GM12878 (cell line): ENCODE data around the gene EGF. TPM values are rescaled to one million over a fixed set of nuclear protein-coding genes. Genes with fewer than 3 reads are reported as not detected.
"Not testable (repeated sequence)": the region's sequence is repeated elsewhere in the genome, so short reads cannot be mapped to it uniquely, and the experiment has no call there.

Experiments
- ATAC-seq: fragments of 200-7000 bp; cut with Tn5 transposase; 3 replicates; pipeline ENCODE4 v1.9.1; 2020; ENCODE audit warnings: mild to moderate bottlenecking, moderate library complexity
- BruUV-seq: library from RNA; stranded (reverse); fragments of 400-500 nt; replicated peaks from 2 replicates; lab custom pipeline; 2021; lab: Mats Ljungman, UMichigan
- CTCF ChIA-PET: fragments of 300-600 bp; sonication (Branson Sonifier 250); formaldehyde crosslinking; extraction: SDS; loops from one replicate; lab custom pipeline; 2021; ENCODE audit warnings: inconsistent platforms; lab: Yijun Ruan, JAX
- POLR2A ChIA-PET: fragments of 350-600 bp; formaldehyde crosslinking; extraction: SDS; loops from one replicate; lab custom pipeline; 2021; ENCODE audit warnings: inconsistent platforms; lab: Charles Lee
- RAD21 ChIA-PET: fragments of 300-600 bp; sonication (Branson Sonifier 250); formaldehyde crosslinking; loops from one replicate; lab custom pipeline; 2023; ENCODE audit warnings: antibody characterized with exemption; ENCODE audit not compliant: unreplicated experiment; lab: Charles Lee
- SMC1A ChIA-PET: fragments of 300-600 bp; sonication (Branson Sonifier 250); formaldehyde crosslinking; loops from one replicate; lab custom pipeline; 2023; ENCODE audit not compliant: unreplicated experiment, uncharacterized antibody; lab: Charles Lee
- DNase-seq: peaks from one replicate; pipeline ENCODE4 v3.0.0-alpha.2; 2011; ENCODE audit warnings: low read depth, low spot score
- FAIRE-seq: peaks from 3 replicates; lab custom pipeline; 2011; peaks lifted over from hg19 to GRCh38; lab: Jason Lieb, UNC
- H2AFZ ChIP-seq: 2 replicates; pipeline ENCODE4 v1.6.0; 2011; ENCODE audit warnings: low read depth, low read length, control low read depth; ENCODE audit not compliant: control insufficient read depth
- H3K27ac ChIP-seq: 2 replicates; pipeline ENCODE4 v1.5.1; 2011; ENCODE audit warnings: control low read depth; ENCODE audit not compliant: control insufficient read depth, insufficient read depth
- H3K27me3 ChIP-seq, 2 experiments: replicated peaks in 1 of 2; 2 replicates each; pipeline versions ENCODE4 v1.6.0 to v1.6.1; 2011; ENCODE audit warnings: low read length in 1 of 2; ENCODE audit not compliant: control insufficient read depth in 2 of 2, insufficient read depth in 2 of 2
- H3K36me3 ChIP-seq, 2 experiments: 2 replicates each; pipeline ENCODE4 v1.5.1; 2011; ENCODE audit warnings: low read length in 1 of 2; ENCODE audit not compliant: control insufficient read depth in 2 of 2, insufficient read depth in 2 of 2
- H3K4me1 ChIP-seq: 2 replicates; pipeline ENCODE4 v1.6.1; 2011; ENCODE audit warnings: mild to moderate bottlenecking, low read length, moderate library complexity, mixed read lengths; ENCODE audit not compliant: control insufficient read depth, insufficient read depth
- H3K4me2 ChIP-seq: 2 replicates; pipeline ENCODE4 v1.6.0; 2011; ENCODE audit warnings: control low read depth; ENCODE audit not compliant: control insufficient read depth, insufficient read depth
- H3K4me3 ChIP-seq: fragments of 200-600 bp; sonication (generic); 2 replicates; pipeline ENCODE4 v1.5.1; 2016
- H3K79me2 ChIP-seq: 2 replicates; pipeline ENCODE4 v1.6.0; 2011; ENCODE audit warnings: low read length; ENCODE audit not compliant: control insufficient read depth, insufficient read depth
- H3K9ac ChIP-seq: 2 replicates; pipeline ENCODE4 v1.8.0; 2011; ENCODE audit warnings: low read length, control low read depth, mixed read lengths; ENCODE audit not compliant: control insufficient read depth, insufficient read depth
- H3K9me3 ChIP-seq: replicated peaks from 3 replicates; pipeline ENCODE4 v1.5.1; 2011; ENCODE audit warnings: mild to moderate bottlenecking, low read length; ENCODE audit not compliant: control insufficient read depth, insufficient read depth
- H4K20me1 ChIP-seq: 2 replicates; pipeline ENCODE4 v1.6.0; 2011; ENCODE audit not compliant: control insufficient read depth, insufficient read depth
- CHD2 ChIP-seq: IDR thresholded peaks from 2 replicates; pipeline ENCODE4 v1.6.1; 2011; ENCODE audit warnings: low read depth, low read length, improper control_type of control experiment, borderline replicate concordance
- CREM ChIP-seq: IDR thresholded peaks from 2 replicates; pipeline ENCODE4 v1.6.1; 2014; ENCODE audit warnings: antibody characterized with exemption, low read depth
- GATAD2B ChIP-seq: fragments of 450-650 bp; conservative IDR thresholded peaks from 2 replicates; pipeline ENCODE4 v1.6.1; 2017; ENCODE audit warnings: low read depth, mild to moderate bottlenecking, moderate library complexity
- TBL1XR1 ChIP-seq: IDR thresholded peaks from 2 replicates; pipeline ENCODE4 v1.6.1; 2012; ENCODE audit warnings: low read depth, low read length, improper control_type of control experiment
- WGBS: methylation state at CpG from one replicate; pipeline ENCODE4 v1.1.6; 2016; ENCODE audit warnings: low lambda C conversion rate; ENCODE audit not compliant: insufficient replicate concordance, insufficient coverage; ENCODE audit errors: missing lambda C conversion rate; 5-methylcytosine and 5-hydroxymethylcytosine counted together
- in situ Hi-C: fragments of 300-500 bp; cut with MboI; formaldehyde crosslinking; loops from 9 replicates; pipeline ENCODE4 v1.14.3; 2018; ENCODE audit warnings: mixed read lengths
- intact Hi-C: fragments of 100-400 bp; cut with micrococcal nuclease; formaldehyde crosslinking; loops from one replicate; pipeline ENCODE4 v1.14.2; 2022; ENCODE audit not compliant: unreplicated experiment
- polyA plus RNA-seq, 11 experiments: library from polyadenylated mRNA; depleted of rRNA in 4 of 11; unstranded in 6 of 11; stranded (reverse) in 5 of 11; fragments of >200 nt; fragmentation: Nextera tagmentation in 4 of 11; fragmentation: Illumina TruSeq in 1 of 11; extraction: Ambion mirVana in 4 of 11; extraction: Trizol in 1 of 11; gene quantifications; 1 replicate in 1 of 11; 2 replicates in 10 of 11; pipeline versions ENCODE4 v1.2.1 to v1.2.3, GENCODE V29; 2011 to 2016; ENCODE audit warnings: inconsistent platforms in 2 of 11, missing spikeins in 2 of 11, low read depth in 1 of 11
- total RNA-seq, 4 experiments: library from RNA; depleted of rRNA in 3 of 4; stranded (reverse); fragments of >200 nt in 3 of 4; fragmentation: Illumina TruSeq in 1 of 4; extraction: Trizol in 1 of 4; gene quantifications; 2 replicates each; pipeline versions ENCODE4 v1.2.1 to v1.2.3, GENCODE V29; 2013 to 2021
- TF ChIP-seq, protein P1 (sequence below): fragments of 450-650 bp; IDR thresholded peaks from 2 replicates; pipeline ENCODE4 v1.6.1; 2014; ENCODE audit warnings: mild to moderate bottlenecking

The EGF gene
- total and polyA plus RNA-seq, 10 of the 15 experiments (the other 5 are each of a cell fraction or from before 2014, with no cell fraction given) = 0.02 to 0.90 (median 0.19) TPM; not detected in 4

DNA sequence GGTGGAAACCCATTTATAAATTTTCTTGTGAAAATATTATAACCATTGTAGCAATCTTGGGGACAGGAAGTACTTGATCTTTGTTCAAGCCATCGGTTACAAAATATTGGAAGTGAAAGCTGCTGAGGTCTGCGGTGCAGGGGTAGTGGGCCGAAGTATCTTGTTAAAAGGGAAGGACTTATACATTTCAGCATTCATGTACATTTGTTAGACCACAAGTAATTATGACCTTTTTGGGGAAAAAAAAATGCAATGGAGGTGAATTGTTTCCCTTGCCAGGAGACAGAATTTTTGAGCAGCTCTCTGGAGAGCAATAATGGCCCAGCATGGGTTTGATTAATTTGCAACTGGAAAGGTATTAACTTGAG is 121.3 kb downstream of the EGF start (continued):
- TF ChIP-seq, protein P1, sequence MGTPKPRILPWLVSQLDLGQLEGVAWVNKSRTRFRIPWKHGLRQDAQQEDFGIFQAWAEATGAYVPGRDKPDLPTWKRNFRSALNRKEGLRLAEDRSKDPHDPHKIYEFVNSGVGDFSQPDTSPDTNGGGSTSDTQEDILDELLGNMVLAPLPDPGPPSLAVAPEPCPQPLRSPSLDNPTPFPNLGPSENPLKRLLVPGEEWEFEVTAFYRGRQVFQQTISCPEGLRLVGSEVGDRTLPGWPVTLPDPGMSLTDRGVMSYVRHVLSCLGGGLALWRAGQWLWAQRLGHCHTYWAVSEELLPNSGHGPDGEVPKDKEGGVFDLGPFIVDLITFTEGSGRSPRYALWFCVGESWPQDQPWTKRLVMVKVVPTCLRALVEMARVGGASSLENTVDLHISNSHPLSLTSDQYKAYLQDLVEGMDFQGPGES = no peak
- TF ChIP-seq GATAD2B = 0 out of 2 replicates have a peak, but pooled peaks have one; percentile 46
- peak; percentile 37 for TF ChIP-seq CREM
- no peak for TF ChIP-seq CHD2
- 0 out of 2 replicates have a peak, but pooled peaks have one; percentile 40 for TF ChIP-seq TBL1XR1
- TF ChIP-seq, all 136 proteins: peak for 29

DNA sequence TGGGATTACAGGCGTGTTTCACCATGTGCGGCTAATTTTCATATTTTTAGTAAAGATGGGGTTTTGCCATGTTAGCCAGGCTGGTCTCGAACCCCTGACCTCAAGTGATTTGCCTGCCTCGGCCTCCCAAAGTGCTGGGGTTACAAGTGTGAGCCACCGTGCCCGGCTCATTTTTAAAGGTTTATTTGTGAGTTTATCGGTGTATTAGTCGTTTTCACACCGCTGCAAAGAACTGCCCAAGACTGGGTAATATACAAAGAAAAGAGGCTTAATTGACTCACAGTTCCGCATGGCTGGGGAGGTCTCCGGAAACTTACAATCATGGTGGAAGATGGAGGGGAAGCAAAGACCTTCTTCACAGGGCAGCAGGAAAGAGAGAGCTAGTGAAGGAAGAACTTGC is 126.5 kb downstream of the EGF start:
- H3K36me3 ChIP-seq, H3K4me2 ChIP-seq, DNase-seq, H3K9me3 ChIP-seq, FAIRE-seq, H3K27ac ChIP-seq, H3K79me2 ChIP-seq, H4K20me1 ChIP-seq, H3K4me1 ChIP-seq, H3K4me3 ChIP-seq, intact Hi-C loops, H3K27me3 ChIP-seq, H2AFZ ChIP-seq, ATAC-seq, in situ Hi-C loops, BruUV-seq, H3K9ac ChIP-seq: not testable (repeated sequence)
- WGBS = 60% methylated on average over 11 of the region's 11 CpGs
- ChIA-PET POLR2A (interaction anchor here (1.5 kb wide), 1 partner anchor 9 kb away, joined by 4 read pairs; no protein-coding TSS in a partner anchor), SMC1A (interaction anchor here (0.5 to 2.7 kb wide), 5 partner anchors 10 to 17 kb away, joined by 3 to 13 read pairs (median 5); no protein-coding TSS in a partner anchor), CTCF (interaction anchor here (0.6 to 2.5 kb wide), 5 partner anchors 10 to 469 kb away, joined by 3 to 17 read pairs (median 4); no protein-coding TSS in a partner anchor), RAD21 (interaction anchor here (1.0 to 1.2 kb wide), 2 partner anchors 14 to 37 kb away, joined by 3 read pairs; no protein-coding TSS in a partner anchor)
